ENCODE data around the gene IDH1.

Gene IDH1

GRCh38 chr2:208192611-208193236 lies 62.1 kb downstream of the IDH1 start:
- TF ChIP-seq CTCF (IDR thresholded peaks at IDR 0.05; ENCODE audit: low read depth, low read length, missing control alignments): no peak
- H3K4me3 ChIP-seq (replicated peaks; ENCODE audit: low read depth, low read length): no peak overlapping the region
- no peak for DNase-seq (ENCODE audit: extremely low read depth, low read depth)

- TF ChIP-seq CTCF (IDR thresholded peaks at IDR 0.05; ENCODE audit: low read depth, low read length, missing control alignments): no peak
- DNase-seq (ENCODE audit: extremely low read depth, low read depth): no peak
- H3K4me3 ChIP-seq (replicated peaks; ENCODE audit: low read depth, low read length): no peak within 1 kb of the TSS
Measured at GRCh38 chr2:208189810-208190503, 64.9 kb downstream of the IDH1 start, which contains the start of gene C2orf80. TSS of gene C2orf80 (minus strand) at chr2:208190030. CDS start at chr2:208186986, 3,044 bp downstream.

- no peak for DNase-seq (ENCODE audit: extremely low read depth, low read depth)
- no peak for TF ChIP-seq CTCF (IDR thresholded peaks at IDR 0.05; ENCODE audit: low read depth, low read length, missing control alignments)
- no peak overlapping the region for H3K4me3 ChIP-seq (replicated peaks; ENCODE audit: low read depth, low read length)
Measured at GRCh38 chr2:208189069-208189809, 65.6 kb downstream of the IDH1 start.

- DNase-seq (ENCODE audit: extremely low read depth, low read depth): no peak
- no peak for TF ChIP-seq CTCF (IDR thresholded peaks at IDR 0.05; ENCODE audit: low read depth, low read length, missing control alignments)
- no peak overlapping the region for H3K4me3 ChIP-seq (replicated peaks; ENCODE audit: low read depth, low read length)
Measured at GRCh38 chr2:208186893-208187292, 68.0 kb downstream of the IDH1 start.

- no peak for DNase-seq (ENCODE audit: extremely low read depth, low read depth)
- no peak overlapping the region for H3K4me3 ChIP-seq (replicated peaks; ENCODE audit: low read depth, low read length)
- TF ChIP-seq CTCF (IDR thresholded peaks at IDR 0.05; ENCODE audit: low read depth, low read length, missing control alignments): no peak
Measured at GRCh38 chr2:208186465-208186864, 68.4 kb downstream of the IDH1 start.

Data from HFF-Myc (cell line).